ENCODE data around the gene HNRNPH1. TPM values are rescaled to one million over a fixed set of nuclear protein-coding genes. Genes with fewer than 3 reads are reported as not detected.

The HNRNPH1 gene
- total RNA-seq, 1 donor from 2014 or later: 509 TPM

DNA sequence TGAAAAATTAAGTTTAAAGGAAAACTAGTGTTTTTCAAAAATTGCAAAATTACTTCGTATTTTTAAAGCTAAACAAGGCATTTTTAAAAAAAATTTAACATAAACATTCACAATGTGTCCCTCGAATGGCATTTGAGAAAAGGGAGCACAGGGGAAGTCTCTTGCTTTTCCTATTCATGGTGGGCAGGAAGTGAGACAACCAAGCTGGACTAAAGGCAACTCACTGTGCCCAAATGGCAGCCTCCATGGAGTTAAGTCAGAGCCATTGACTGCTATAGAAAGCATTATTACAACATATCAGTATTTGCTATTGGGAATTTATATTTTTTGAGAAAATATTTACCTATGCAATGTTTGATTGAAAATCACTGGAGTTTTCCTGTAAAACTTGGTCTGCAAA lies 8.3 kb downstream of the HNRNPH1 start:
- Mint-ChIP-seq H3K4me1 (ENCODE audit: unreplicated experiment) (peaks cover 57% of the 10 kb centered on the region), H3K4me3 (ENCODE audit: unreplicated experiment) (no peak overlapping the region), H3K36me3 (ENCODE audit: unreplicated experiment) (peaks cover 76% of the 10 kb centered on the region), H3K9me3 (ENCODE audit: unreplicated experiment) (no peaks in the 10 kb centered on the region), H3K27me3 (ENCODE audit: unreplicated experiment) (no peaks in the 10 kb centered on the region), H3K27ac (ENCODE audit: unreplicated experiment) (peak overlapping the region; percentile 40)
- TF ChIP-seq, protein P1, sequence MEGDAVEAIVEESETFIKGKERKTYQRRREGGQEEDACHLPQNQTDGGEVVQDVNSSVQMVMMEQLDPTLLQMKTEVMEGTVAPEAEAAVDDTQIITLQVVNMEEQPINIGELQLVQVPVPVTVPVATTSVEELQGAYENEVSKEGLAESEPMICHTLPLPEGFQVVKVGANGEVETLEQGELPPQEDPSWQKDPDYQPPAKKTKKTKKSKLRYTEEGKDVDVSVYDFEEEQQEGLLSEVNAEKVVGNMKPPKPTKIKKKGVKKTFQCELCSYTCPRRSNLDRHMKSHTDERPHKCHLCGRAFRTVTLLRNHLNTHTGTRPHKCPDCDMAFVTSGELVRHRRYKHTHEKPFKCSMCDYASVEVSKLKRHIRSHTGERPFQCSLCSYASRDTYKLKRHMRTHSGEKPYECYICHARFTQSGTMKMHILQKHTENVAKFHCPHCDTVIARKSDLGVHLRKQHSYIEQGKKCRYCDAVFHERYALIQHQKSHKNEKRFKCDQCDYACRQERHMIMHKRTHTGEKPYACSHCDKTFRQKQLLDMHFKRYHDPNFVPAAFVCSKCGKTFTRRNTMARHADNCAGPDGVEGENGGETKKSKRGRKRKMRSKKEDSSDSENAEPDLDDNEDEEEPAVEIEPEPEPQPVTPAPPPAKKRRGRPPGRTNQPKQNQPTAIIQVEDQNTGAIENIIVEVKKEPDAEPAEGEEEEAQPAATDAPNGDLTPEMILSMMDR (IDR thresholded peaks at IDR 0.05): no peak
- no peak for DNase-seq (ENCODE audit: extremely low spot score, unreplicated experiment)

DNA sequence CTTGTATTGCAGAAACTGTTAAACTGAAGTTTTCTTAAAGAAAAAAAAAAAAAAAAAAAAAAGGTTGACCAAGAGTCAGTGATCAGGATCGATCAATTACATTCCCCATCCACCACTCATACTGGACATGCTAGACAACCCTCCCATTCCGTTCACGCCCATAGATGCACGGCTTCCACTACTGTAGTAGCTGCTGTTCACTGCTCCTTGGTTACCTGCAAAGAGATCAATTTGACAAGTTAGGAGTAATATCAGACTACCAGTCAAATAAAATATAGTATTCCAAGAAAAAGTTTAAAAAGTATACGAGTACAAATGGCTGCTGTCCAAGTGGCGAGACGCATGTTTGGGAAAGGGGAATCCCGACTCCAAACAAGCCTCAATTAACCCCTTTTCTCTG lies 8.7 kb downstream of the HNRNPH1 start:
- H3K4me1 Mint-ChIP-seq (ENCODE audit: unreplicated experiment): peaks cover 54% of the 10 kb centered on the region
- peak overlapping the region; percentile 40 for H3K27ac Mint-ChIP-seq (ENCODE audit: unreplicated experiment)
- no peak for DNase-seq (ENCODE audit: extremely low spot score, unreplicated experiment)
- no peaks in the 10 kb centered on the region for H3K9me3 Mint-ChIP-seq (ENCODE audit: unreplicated experiment)
- H3K36me3 Mint-ChIP-seq (ENCODE audit: unreplicated experiment): peaks cover 75% of the 10 kb centered on the region
- TF ChIP-seq, protein P1 (IDR thresholded peaks at IDR 0.05): no peak
- no peaks in the 10 kb centered on the region for H3K27me3 Mint-ChIP-seq (ENCODE audit: unreplicated experiment)
- no peak overlapping the region for H3K4me3 Mint-ChIP-seq (ENCODE audit: unreplicated experiment)

DNA sequence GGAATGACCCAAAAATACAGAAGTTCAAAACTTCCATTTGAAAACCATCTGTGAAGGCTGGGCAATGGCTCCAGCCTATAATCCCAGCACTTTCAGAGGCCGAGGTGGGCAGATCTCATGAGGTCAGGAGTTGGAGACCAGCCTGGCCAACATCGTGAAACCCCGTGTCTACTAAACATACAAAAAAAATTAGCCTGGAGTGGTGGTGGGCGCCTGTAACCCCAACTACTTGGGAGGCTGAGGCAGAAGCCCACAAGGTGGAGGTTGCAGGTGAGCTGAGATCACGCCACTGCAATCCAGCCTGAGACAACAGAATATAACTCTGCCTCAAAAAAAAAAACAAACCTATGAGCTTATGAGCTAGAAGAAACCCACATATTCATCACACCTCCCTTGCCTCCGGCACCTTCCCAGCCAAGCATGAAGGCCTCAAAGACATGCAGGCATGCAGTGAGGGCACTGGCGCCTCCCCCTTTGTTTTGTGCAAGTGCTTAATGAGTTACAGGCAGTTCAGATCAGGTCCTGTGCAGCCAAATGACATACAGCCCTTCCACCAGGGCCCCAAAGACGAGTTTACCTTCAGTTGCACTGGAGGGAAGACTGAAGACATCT lies 9.9 kb downstream of the HNRNPH1 start:
- H3K9me3 Mint-ChIP-seq (ENCODE audit: unreplicated experiment): no peaks in the 10 kb centered on the region
- H3K27ac Mint-ChIP-seq (ENCODE audit: unreplicated experiment): peak overlapping the region; percentile 66
- H3K4me3 Mint-ChIP-seq (ENCODE audit: unreplicated experiment): no peak overlapping the region
- H3K27me3 Mint-ChIP-seq (ENCODE audit: unreplicated experiment): no peaks in the 10 kb centered on the region
- peaks cover 76% of the 10 kb centered on the region for H3K36me3 Mint-ChIP-seq (ENCODE audit: unreplicated experiment)
- H3K4me1 Mint-ChIP-seq (ENCODE audit: unreplicated experiment): peaks cover 53% of the 10 kb centered on the region
- no peak for DNase-seq (ENCODE audit: extremely low spot score, unreplicated experiment)
- TF ChIP-seq, protein P1 (IDR thresholded peaks at IDR 0.05): no peak

DNA sequence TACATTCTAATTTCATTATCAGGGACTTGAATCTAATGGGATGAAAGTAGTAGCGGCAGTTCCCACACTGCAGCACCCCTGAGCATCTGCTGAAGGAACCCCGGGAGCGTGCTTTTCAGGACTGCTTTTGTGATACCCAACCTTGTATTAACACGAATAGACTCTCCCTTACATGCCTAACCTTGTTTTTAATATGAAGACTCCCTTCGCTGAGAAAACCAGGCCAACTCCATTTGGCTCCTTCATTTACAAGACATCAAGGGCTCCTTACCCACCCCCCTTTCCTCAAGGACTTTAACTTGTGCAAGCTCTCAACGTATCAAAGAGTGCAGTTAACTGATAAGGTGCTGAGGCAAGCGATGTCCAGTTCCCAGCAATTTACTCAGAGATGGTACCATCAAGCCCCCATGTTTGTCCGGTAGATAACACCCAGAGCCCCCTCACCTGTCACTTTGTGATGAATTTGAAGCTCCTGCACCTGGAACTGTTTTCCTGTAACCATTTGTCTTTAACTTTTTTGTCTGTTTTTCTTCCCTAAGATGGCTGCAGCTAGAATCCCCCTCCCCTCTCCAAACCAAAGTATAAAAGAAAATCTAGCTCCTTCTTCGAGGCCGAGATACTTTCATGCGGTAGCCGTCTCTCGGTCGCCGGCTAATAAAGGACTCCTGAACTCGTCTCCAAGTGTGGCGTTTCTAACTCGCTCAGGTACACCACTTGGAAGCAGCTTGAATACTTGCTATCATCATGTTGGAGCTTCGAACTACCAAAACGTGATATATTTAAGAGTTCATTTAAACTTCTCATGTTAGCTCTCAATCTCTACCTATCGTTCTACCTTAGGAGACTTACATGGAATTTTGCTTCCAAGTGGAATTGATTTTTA lies 10.7 kb downstream of the HNRNPH1 start:
- H3K9me3 Mint-ChIP-seq (ENCODE audit: unreplicated experiment): no peaks in the 10 kb centered on the region
- no peaks in the 10 kb centered on the region for H3K27me3 Mint-ChIP-seq (ENCODE audit: unreplicated experiment)
- peak overlapping the region; percentile 66 for H3K27ac Mint-ChIP-seq (ENCODE audit: unreplicated experiment)
- DNase-seq (ENCODE audit: extremely low spot score, unreplicated experiment): no peak
- TF ChIP-seq, protein P1 (IDR thresholded peaks at IDR 0.05): no peak
- H3K36me3 Mint-ChIP-seq (ENCODE audit: unreplicated experiment): peaks cover 72% of the 10 kb centered on the region
- H3K4me1 Mint-ChIP-seq (ENCODE audit: unreplicated experiment): peaks cover 49% of the 10 kb centered on the region
- no peak overlapping the region for H3K4me3 Mint-ChIP-seq (ENCODE audit: unreplicated experiment)

DNA sequence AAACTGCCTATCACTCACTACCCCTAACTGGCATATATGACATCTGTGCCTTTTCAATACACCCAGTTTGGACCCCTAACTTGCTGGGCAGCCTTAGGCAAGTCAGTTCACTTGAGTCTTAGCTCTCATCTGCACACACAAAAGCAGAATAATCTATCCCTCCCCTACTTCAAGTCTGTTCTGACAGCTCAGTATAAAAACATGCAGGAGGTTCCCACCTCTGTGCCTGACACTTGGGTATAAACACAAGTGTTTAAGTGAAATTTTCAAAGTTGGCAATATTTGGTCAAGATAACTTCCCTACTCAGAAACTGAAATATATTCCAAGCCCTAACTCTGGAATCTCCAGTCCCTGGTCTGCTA lies 12.6 kb downstream of the HNRNPH1 start:
- peaks cover 54% of the 10 kb centered on the region for H3K36me3 Mint-ChIP-seq (ENCODE audit: unreplicated experiment)
- no peaks in the 10 kb centered on the region for H3K27me3 Mint-ChIP-seq (ENCODE audit: unreplicated experiment)
- peaks cover 37% of the 10 kb centered on the region for H3K4me1 Mint-ChIP-seq (ENCODE audit: unreplicated experiment)
- H3K27ac Mint-ChIP-seq (ENCODE audit: unreplicated experiment): peak overlapping the region; percentile 31
- no peaks in the 10 kb centered on the region for H3K9me3 Mint-ChIP-seq (ENCODE audit: unreplicated experiment)
- no peak overlapping the region for H3K4me3 Mint-ChIP-seq (ENCODE audit: unreplicated experiment)
- DNase-seq (ENCODE audit: extremely low spot score, unreplicated experiment): no peak
- TF ChIP-seq, protein P1 (IDR thresholded peaks at IDR 0.05): no peak
